Esophagus squamous epithelium (tissue), 5 donors: ENCODE data around the gene COPS7A. TPM values are rescaled to one million over a fixed set of nuclear protein-coding genes. Genes with fewer than 3 reads are reported as not detected.

Source experiments
- DNase-seq: peaks from one replicate; lab custom pipeline; 2025; lab: John Stamatoyannopoulos, UW
- H3K27ac ChIP-seq, 4 donors: fragments of 200-600 bp; sonication (generic); one replicate each; pipeline ENCODE4 v1.5.1; 2016 to 2019; ENCODE audit warnings: mild to moderate bottlenecking in 1 of 4
- H3K27me3 ChIP-seq, 4 donors: fragments of 200-600 bp; sonication (generic); 1 replicate in 3 of 4; 2 replicates in 1 of 4; pipeline versions ENCODE4 v1.5.1 to v1.6.0; 2017 to 2021; ENCODE audit warnings: antibody characterized with exemption in 1 of 4
- H3K36me3 ChIP-seq, 3 donors: fragments of 200-600 bp; sonication (generic); one replicate each; pipeline ENCODE4 v1.5.1; 2016 to 2019
- H3K4me1 ChIP-seq, 3 donors: fragments of 200-600 bp; sonication (generic); one replicate each; pipeline ENCODE4 v1.5.1; 2017 to 2019
- H3K4me3 ChIP-seq, 4 donors: fragments of 200-600 bp; sonication (generic); 1 replicate in 3 of 4; 2 replicates in 1 of 4; pipeline ENCODE4 v1.5.1; 2016 to 2019; ENCODE audit warnings: mild to moderate bottlenecking in 2 of 4, moderate library complexity in 1 of 4
- H3K9me3 ChIP-seq, 3 donors: fragments of 200-600 bp; sonication (generic); one replicate each; pipeline ENCODE4 v1.5.1; 2016 to 2019
- CTCF ChIP-seq, 6 experiments: fragments of 450-650 bp in 4 of 6; fragments of 200-600 bp in 2 of 6; sonication (generic) in 2 of 6; IDR thresholded peaks; one replicate each; pipeline ENCODE4 v1.5.1; 2016 to 2019; ENCODE audit warnings: antibody characterized with exemption in 6 of 6, mild to moderate bottlenecking in 4 of 6, moderate library complexity in 4 of 6
- POLR2A ChIP-seq, 4 donors: fragments of 450-650 bp; IDR thresholded peaks; one replicate each; pipeline ENCODE4 v1.6.1; 2017; ENCODE audit warnings: antibody characterized with exemption in 4 of 4, mild to moderate bottlenecking in 4 of 4, moderate library complexity in 3 of 4
- WGBS, 2 donors: methylation state at CpG; one replicate each; pipeline ENCODE4 v1.1.5; 2018; 5-methylcytosine and 5-hydroxymethylcytosine counted together
- intact Hi-C: fragments of 100-400 bp; cut with DNase I; formaldehyde crosslinking; loops from one replicate; pipeline ENCODE4 v1.15.0; 2022
- total RNA-seq, 4 donors: library from RNA; depleted of rRNA; stranded (reverse); fragments of >200 nt; gene quantifications; one replicate each; pipeline ENCODE4 v1.1.0, GENCODE V29; 2016
- donor health status: DM: yes; HTN: yes; CAD: no.

COPS7A gene
- total RNA-seq, 4 donors from 2014 or later: 39.6 to 57.5 (median 49.1) TPM

DNA sequence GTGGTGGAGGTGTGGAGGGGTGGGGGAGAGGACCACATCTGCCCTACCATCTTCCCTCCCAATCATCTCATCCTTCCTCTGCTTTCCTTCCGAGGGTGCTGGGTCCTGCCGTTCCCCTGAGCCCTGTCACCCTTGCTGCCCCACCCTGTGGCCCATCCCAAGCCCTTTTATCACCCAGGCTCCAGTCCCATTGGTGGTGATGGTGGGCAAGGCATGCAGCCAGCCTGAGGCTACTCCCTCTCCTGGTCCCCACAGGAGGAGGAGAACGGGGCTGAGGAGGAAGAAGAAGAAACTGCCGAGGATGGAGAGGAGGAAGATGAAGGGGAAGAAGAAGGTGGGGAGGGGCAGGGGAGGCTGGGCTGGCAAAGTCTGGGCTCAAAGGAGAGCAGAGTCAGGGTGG lies 45.8 kb downstream of the COPS7A start:
- DNase-seq: no peak
- Histone ChIP-seq H3K9me3 (no peaks in the 10 kb centered on the region), H3K4me1 (peaks cover 46 to 85% (median 51%) of the 10 kb centered on the region in 3 donors), H3K4me3 (no peak overlapping the region), H3K27me3 (peaks cover 0 to 9% (median 0%) of the 10 kb centered on the region in 4 donors), H3K27ac (peak overlapping the region in 2 of 4 donors; percentile 99), H3K36me3 (peaks cover 4 to 21% (median 4%) of the 10 kb centered on the region in 3 donors)
- intact Hi-C loops: no loop called here
- WGBS, 2 donors: 41 to 53% methylated on average over 2 to 3 of the region's 4 CpGs
- TF ChIP-seq CTCF (IDR thresholded peaks at IDR 0.05): no peak
- TF ChIP-seq POLR2A (IDR thresholded peaks at IDR 0.05): no peak

DNA sequence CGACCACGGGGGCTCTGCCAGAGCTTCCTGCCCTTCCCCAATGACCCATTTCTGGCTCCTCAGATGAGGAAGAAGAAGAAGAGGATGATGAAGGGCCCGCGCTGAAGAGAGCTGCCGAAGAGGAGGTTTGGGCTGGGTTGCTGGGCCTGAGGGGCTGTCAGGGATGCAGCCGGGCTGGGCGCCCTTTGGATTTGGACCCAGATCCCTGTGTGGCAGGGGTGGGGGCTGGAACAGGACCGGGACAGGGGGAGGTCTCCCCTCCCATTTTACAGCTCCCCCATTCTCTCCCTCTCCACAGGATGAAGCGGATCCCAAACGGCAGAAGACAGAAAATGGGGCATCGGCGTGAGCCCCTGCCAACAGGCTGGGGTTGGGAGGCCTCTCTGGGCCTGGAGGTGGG lies 46.2 kb downstream of the COPS7A start:
- H3K27me3 ChIP-seq: peaks cover 0 to 9% (median 0%) of the 10 kb centered on the region in 4 donors
- 76 to 77% methylated on average over 7 to 12 of the region's 12 CpGs for WGBS, 2 donors
- H3K36me3 ChIP-seq: peaks cover 4 to 21% (median 4%) of the 10 kb centered on the region in 3 donors
- peaks cover 44 to 81% (median 47%) of the 10 kb centered on the region in 3 donors for H3K4me1 ChIP-seq
- no peak for DNase-seq
- no peak overlapping the region for H3K4me3 ChIP-seq
- peak overlapping the region in 3 of 4 donors; percentile 49 to 99 (median 99) for H3K27ac ChIP-seq
- TF ChIP-seq POLR2A (IDR thresholded peaks at IDR 0.05): no peak
- no peak for TF ChIP-seq CTCF (IDR thresholded peaks at IDR 0.05)
- no peaks in the 10 kb centered on the region for H3K9me3 ChIP-seq
- intact Hi-C loops: no loop called here

DNA sequence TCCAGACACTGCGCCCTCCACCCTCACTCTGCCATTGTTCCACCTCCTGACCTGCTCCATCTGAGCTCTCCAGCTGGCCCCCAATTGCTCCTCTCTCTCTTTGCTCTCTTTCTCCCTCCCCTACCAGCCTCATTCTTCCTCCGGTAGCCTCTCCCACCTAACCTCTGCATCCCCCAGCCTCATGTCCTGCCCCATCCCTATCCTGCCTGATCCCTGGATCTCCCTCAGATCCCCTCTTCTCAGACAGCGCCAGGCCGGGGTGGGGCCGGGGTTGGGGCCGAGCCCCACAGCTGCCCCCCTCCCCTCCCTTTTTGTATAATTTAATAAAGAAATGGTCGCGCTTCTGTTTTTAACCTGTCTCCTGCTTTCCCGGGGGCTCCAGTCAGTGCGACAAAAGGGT lies 46.8 kb downstream of the COPS7A start:
- no peak for TF ChIP-seq POLR2A (IDR thresholded peaks at IDR 0.05)
- no peak for TF ChIP-seq CTCF (IDR thresholded peaks at IDR 0.05)
- Histone ChIP-seq H3K4me1 (peaks cover 39 to 76% (median 44%) of the 10 kb centered on the region in 3 donors), H3K27ac (peak overlapping the region in 3 of 4 donors; percentile 49 to 99 (median 99)), H3K4me3 (no peak overlapping the region), H3K27me3 (peaks cover 0 to 9% (median 0%) of the 10 kb centered on the region in 4 donors), H3K9me3 (no peaks in the 10 kb centered on the region), H3K36me3 (peaks cover 4 to 21% (median 4%) of the 10 kb centered on the region in 3 donors)
- DNase-seq: no peak
- 80 to 92% methylated on average over 2 to 10 of the region's 10 CpGs for WGBS, 2 donors
- intact Hi-C loops: no loop called here

DNA sequence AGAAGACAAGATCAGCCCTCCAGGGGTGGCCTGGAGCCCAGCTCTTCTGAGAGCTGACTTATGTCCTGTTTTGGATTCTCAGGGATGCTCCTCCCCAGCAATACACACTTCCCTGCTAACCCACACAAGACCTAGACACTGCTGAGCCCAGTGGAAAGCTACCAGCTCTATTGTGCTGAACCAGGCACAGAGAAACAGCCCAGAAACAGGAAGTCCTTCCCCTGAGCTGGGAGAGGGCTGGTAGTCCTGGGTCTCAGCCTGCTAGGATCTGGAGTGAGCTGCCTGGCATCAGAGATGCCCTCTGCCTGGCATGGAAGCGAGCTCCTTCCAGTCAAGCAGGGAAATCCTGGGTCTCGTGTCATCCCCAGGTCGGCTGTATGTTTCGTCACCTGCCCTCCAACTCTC lies 47.2 kb downstream of the COPS7A start:
- 78 to 96% methylated on average over 4 of the region's 4 CpGs for WGBS, 2 donors
- H3K27ac ChIP-seq: peak overlapping the region in 3 of 4 donors; percentile 49 to 99 (median 99)
- no peak for TF ChIP-seq CTCF (IDR thresholded peaks at IDR 0.05)
- TF ChIP-seq POLR2A (IDR thresholded peaks at IDR 0.05): no peak
- peaks cover 4 to 21% (median 4%) of the 10 kb centered on the region in 3 donors for H3K36me3 ChIP-seq
- peaks cover 38 to 71% (median 40%) of the 10 kb centered on the region in 3 donors for H3K4me1 ChIP-seq
- no peaks in the 10 kb centered on the region for H3K9me3 ChIP-seq
- intact Hi-C loops: no loop called here
- no peak overlapping the region for H3K4me3 ChIP-seq
- no peak for DNase-seq
- peaks cover 0 to 9% (median 0%) of the 10 kb centered on the region in 4 donors for H3K27me3 ChIP-seq

DNA sequence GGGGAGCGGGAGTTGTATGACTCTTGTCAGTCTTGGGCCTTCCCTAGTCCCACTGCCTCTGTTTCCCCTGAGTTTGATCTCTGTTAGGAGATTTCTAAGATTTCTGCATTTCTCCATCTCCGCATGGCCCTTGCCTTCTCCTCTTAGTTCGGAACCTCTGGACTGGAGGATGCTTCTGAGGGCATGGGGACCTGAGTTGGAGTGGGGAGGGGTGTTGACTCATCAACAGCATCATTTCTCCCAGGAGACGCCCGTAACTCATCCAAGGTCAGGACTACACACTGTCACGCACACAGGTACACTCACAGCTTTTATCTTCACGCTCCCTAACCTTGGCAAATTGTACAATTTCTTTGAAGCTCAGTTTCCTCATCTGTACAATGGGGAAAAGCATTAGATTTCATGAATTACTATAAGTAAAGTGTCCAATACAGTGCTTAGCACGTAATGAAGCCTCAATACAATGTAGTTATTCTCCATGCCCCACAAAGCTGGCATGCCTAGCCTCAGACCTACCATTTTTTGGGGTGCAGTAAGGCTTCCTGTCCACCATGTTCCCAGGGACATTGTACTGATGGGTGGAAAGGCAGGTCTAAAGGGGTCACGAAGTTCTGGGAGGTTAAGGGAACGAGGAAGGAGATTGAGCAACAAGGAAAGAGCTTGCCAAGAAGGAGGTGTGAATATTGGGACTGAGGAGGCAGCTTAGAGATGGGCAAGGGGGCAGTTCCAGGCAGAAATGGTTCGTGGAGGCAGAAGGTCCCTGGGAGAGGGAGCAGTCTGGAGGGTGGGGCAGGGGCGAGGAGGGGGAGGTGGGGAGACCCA lies 47.9 kb downstream of the COPS7A start:
- WGBS, 2 donors: 65 to 73% methylated on average over 10 of the region's 12 CpGs
- no peak for DNase-seq
- H3K9me3 ChIP-seq: no peaks in the 10 kb centered on the region
- peak overlapping the region in 2 of 4 donors; percentile 42 to 45 for H3K4me3 ChIP-seq
- peak overlapping the region in 3 of 4 donors; percentile 49 to 99 (median 99) for H3K27ac ChIP-seq
- intact Hi-C loops: no loop called here
- H3K27me3 ChIP-seq: peaks cover 0 to 9% (median 0%) of the 10 kb centered on the region in 4 donors
- H3K4me1 ChIP-seq: peaks cover 38 to 69% (median 40%) of the 10 kb centered on the region in 3 donors
- no peak for TF ChIP-seq POLR2A (IDR thresholded peaks at IDR 0.05)
- H3K36me3 ChIP-seq: peaks cover 4 to 21% (median 4%) of the 10 kb centered on the region in 3 donors
